Measurements from ENCODE around the gene LCK. TPM values are rescaled to one million over a fixed set of nuclear protein-coding genes. Genes with fewer than 3 reads are reported as not detected.

Gene LCK
- total and polyA plus RNA-seq, 2 of the 8 experiments (the other 6 are each of a cell fraction or from before 2014, with no cell fraction given): 75.3 to 122 TPM

- Histone ChIP-seq H3K36me3 (ENCODE audit: control insufficient read depth in 2 of 4, insufficient read depth in 4 of 4, low read length in 3 of 4) (no peaks in the 10 kb centered on the region), H2BK120ac (replicated peaks; ENCODE audit: low read depth, low read length) (no peak overlapping the region), H3K23ac (ENCODE audit: insufficient read length) (no peak overlapping the region), H3K9me3 (ENCODE audit: insufficient read depth in 2 of 2, low read depth in 1 of 2, low read length in 1 of 2) (no peaks in the 10 kb centered on the region), H3K27ac (ENCODE audit: low read depth, low read length) (no peak overlapping the region), H2BK12ac (ENCODE audit: low read depth, low read length) (no peak overlapping the region), H3K56ac (replicated peaks; ENCODE audit: insufficient read length, low read depth, low read length) (no peak overlapping the region), H3K4me2 (ENCODE audit: insufficient read depth in 1 of 2, low read depth in 2 of 2, low read length in 2 of 2) (no peak overlapping the region), H2BK15ac (ENCODE audit: low read length) (no peak overlapping the region), H4K91ac (replicated peaks; ENCODE audit: insufficient read length, low read length) (no peak overlapping the region), H3K27me3 (replicated peaks in 1 of 4; ENCODE audit: control insufficient read depth in 3 of 4, extremely low read depth in 1 of 4, insufficient read depth in 3 of 4, low read length in 3 of 4) (no peaks in the 10 kb centered on the region; a peak in 1 of 7 replicates), H2AFZ (ENCODE audit: low read length) (no peak overlapping the region), H2AK5ac (ENCODE audit: low read depth, low read length) (no peak overlapping the region), H4K5ac (ENCODE audit: insufficient read length, low read depth, low read length) (no peak overlapping the region), H3K4me1 (replicated peaks in 1 of 4; ENCODE audit: control insufficient read depth in 3 of 4, insufficient read depth in 4 of 4, low read length in 3 of 4) (no peaks in the 10 kb centered on the region), H3K4ac (replicated peaks; ENCODE audit: insufficient read length, low read depth, low read length) (no peak overlapping the region), H3K4me3 (ENCODE audit: extremely low read depth in 1 of 4, insufficient read depth in 2 of 4, low read depth in 3 of 4, low read length in 4 of 4) (no peak overlapping the region), H2BK20ac (ENCODE audit: low read length) (no peak overlapping the region), H4K8ac (ENCODE audit: extremely low read depth, insufficient read depth, low read length) (no peak overlapping the region), H3K23me2 (ENCODE audit: low read depth, low read length) (no peaks in the 10 kb centered on the region; the same call in 1 of the 2 replicates), H3K18ac (ENCODE audit: extremely low read depth, low read length) (no peak overlapping the region), H4K20me1 (replicated peaks in 1 of 2; ENCODE audit: control insufficient read depth in 1 of 2, insufficient read depth in 2 of 2, low read length in 2 of 2) (no peaks in the 10 kb centered on the region), H3K9ac (replicated peaks in 1 of 4; ENCODE audit: extremely low read depth in 1 of 4, low read depth in 3 of 4, low read length in 3 of 4) (no peak overlapping the region), H2BK5ac (ENCODE audit: low read depth, low read length) (no peak overlapping the region), H3K14ac (ENCODE audit: insufficient read length) (no peak overlapping the region), H3K79me2 (ENCODE audit: control insufficient read depth in 1 of 2, insufficient read depth in 2 of 2, low read length in 2 of 2) (no peaks in the 10 kb centered on the region), H3K79me1 (ENCODE audit: low read depth, low read length) (no peaks in the 10 kb centered on the region)
- no peak for FAIRE-seq
- TF ChIP-seq ASH2L (IDR thresholded peaks at IDR 0.05; ENCODE audit: low read length) (no peak), NANOG (IDR thresholded peaks at IDR 0.05; ENCODE audit: insufficient read depth, low read depth, low read length, poor library complexity, severe bottlenecking) (no peak), CTBP2 (IDR thresholded peaks at IDR 0.05; ENCODE audit: borderline replicate concordance, insufficient read depth, insufficient read length, low read length) (no peak), YY1 (IDR thresholded peaks at IDR 0.05; ENCODE audit: low read depth, low read length) (no peak), JUND (IDR thresholded peaks at IDR 0.05; ENCODE audit: low read length) (no peak), CHD1 (IDR thresholded peaks at IDR 0.05; ENCODE audit: low read depth, low read length) (no peak), RNF2 (IDR thresholded peaks at IDR 0.05; ENCODE audit: borderline replicate concordance, low read depth, low read length, missing control alignments, poor library complexity, severe bottlenecking) (no peak), CBX5 (IDR thresholded peaks at IDR 0.05; ENCODE audit: low read depth, low read length) (no peak), SIN3A (conservative IDR thresholded peaks at IDR 0.05 in 1 of 2, IDR thresholded peaks at IDR 0.05 in 1 of 2; ENCODE audit: low read depth in 1 of 2, low read length in 2 of 2) (no peak), CHD2 (IDR thresholded peaks at IDR 0.05; ENCODE audit: low read length) (no peak), SP2 (IDR thresholded peaks at IDR 0.05; ENCODE audit: low read length) (no peak), E2F6 (IDR thresholded peaks at IDR 0.05) (no peak), BRCA1 (IDR thresholded peaks at IDR 0.05; ENCODE audit: low read depth, low read length) (no peak), CEBPB (IDR thresholded peaks at IDR 0.05; ENCODE audit: low read depth, low read length) (no peak)
- ChIA-PET POLR2A (ENCODE audit: partially characterized antibody) (interaction anchor here (0.6 to 1.1 kb wide), 4 partner anchors 12 to 364 kb away, joined by 3 to 5 read pairs (median 3); no protein-coding TSS in a partner anchor), CTCF (ENCODE audit: partially characterized antibody) (interaction anchor here (0.8 to 5.3 kb wide), 3 partner anchors 8 to 46 kb away, joined by 3 to 37 read pairs (median 4); partner anchors contain the start of genes FAM167B and LCK)
- DNase-seq (ENCODE audit: low read depth in 1 of 2, low spot score in 2 of 2): no peak
- WGBS, 2 experiments (ENCODE audit: extremely low coverage in 1 of 2, insufficient coverage in 1 of 2, insufficient read length in 1 of 2, insufficient replicate concordance in 2 of 2, low coverage in 1 of 2, low lambda C conversion rate in 2 of 2, missing lambda C conversion rate in 1 of 2): 94% methylated on average over 5 of the region's 6 CpGs; no CpG with 5 or more reads in 1 of the 2 experiments
Measured at GRCh38 chr1:32257227-32257508, 6.1 kb downstream of the LCK start.
